Astrocyte (in vitro differentiated cells and primary cell): ENCODE results near the gene PTPRE.

Experiments used
- CTCF ChIP-seq: IDR thresholded peaks from 2 replicates; pipeline ENCODE4 v1.5.1; 2011; ENCODE audit warnings: low read depth, mild to moderate bottlenecking, inconsistent platforms, low read length, moderate library complexity; ENCODE audit not compliant: insufficient read depth
- EZH2 ChIP-seq: IDR thresholded peaks from 2 replicates; pipeline ENCODE4 v1.6.1; 2012; ENCODE audit warnings: mild to moderate bottlenecking, low read length, inconsistent platforms; ENCODE audit not compliant: insufficient read depth

- TF ChIP-seq CTCF = no peak
- TF ChIP-seq EZH2 = no peak
These were observed 165.1 kb downstream of the PTPRE start for GRCh38 chr10:128072046-128072445.
